Measurements from ENCODE around the gene NPC2.

NPC2 gene

GRCh38 chr14:74483321-74483720 is 9.8 kb downstream of the NPC2 start:
- TF ChIP-seq ZNF70 (CRISPR knock-in tag; IDR thresholded peaks at IDR 0.05) (no peak), ISL1 (CRISPR knock-in tag; IDR thresholded peaks at IDR 0.05) (0 out of 2 replicates have a peak, but pooled peaks have one; percentile 20), PATZ1 (CRISPR knock-in tag; IDR thresholded peaks at IDR 0.05; ENCODE audit: borderline replicate concordance) (no peak), ZC3H10 (CRISPR knock-in tag; IDR thresholded peaks at IDR 0.05) (no peak)
- ATAC-seq: no peak

DNA sequence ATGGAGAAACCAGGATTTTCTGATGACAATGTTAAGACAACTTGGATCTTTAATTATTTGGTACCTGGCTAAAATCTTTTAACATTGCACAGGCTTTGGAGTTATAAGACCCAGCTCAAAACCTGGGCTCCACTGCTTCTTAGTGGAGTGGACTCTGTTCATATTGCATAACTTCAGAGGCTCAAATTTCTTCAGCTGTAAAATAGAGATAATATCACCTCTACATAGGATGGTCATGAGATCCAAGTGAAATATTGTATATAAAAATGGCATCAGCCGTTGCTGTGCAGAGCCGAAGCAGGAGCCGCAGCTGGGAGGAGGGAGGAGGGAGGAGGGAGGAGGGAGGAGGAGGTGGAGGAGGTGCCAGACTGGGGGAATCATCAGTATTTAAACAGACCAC is 10.5 kb downstream of the NPC2 start:
- no peak for ATAC-seq
- TF ChIP-seq, protein P1, sequence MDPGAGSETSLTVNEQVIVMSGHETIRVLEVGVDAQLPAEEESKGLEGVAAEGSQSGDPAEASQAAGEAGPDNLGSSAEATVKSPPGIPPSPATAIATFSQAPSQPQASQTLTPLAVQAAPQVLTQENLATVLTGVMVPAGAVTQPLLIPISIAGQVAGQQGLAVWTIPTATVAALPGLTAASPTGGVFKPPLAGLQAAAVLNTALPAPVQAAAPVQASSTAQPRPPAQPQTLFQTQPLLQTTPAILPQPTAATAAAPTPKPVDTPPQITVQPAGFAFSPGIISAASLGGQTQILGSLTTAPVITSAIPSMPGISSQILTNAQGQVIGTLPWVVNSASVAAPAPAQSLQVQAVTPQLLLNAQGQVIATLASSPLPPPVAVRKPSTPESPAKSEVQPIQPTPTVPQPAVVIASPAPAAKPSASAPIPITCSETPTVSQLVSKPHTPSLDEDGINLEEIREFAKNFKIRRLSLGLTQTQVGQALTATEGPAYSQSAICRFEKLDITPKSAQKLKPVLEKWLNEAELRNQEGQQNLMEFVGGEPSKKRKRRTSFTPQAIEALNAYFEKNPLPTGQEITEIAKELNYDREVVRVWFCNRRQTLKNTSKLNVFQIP (CRISPR knock-in tag; IDR thresholded peaks at IDR 0.05; ENCODE audit: borderline replicate concordance, low read depth): no peak
- TF ChIP-seq ISL1 (CRISPR knock-in tag; IDR thresholded peaks at IDR 0.05) (no peak), ZFP30 (CRISPR knock-in tag; IDR thresholded peaks at IDR 0.05) (no peak), GLIS3 (CRISPR knock-in tag; IDR thresholded peaks at IDR 0.05) (no peak), ZNF8 (CRISPR knock-in tag; IDR thresholded peaks at IDR 0.05) (no peak), ZC3H10 (CRISPR knock-in tag; IDR thresholded peaks at IDR 0.05) (no peak), TCF4 (CRISPR knock-in tag; IDR thresholded peaks at IDR 0.05; ENCODE audit: borderline replicate concordance) (no peak), ARNTL (CRISPR knock-in tag; IDR thresholded peaks at IDR 0.05; ENCODE audit: borderline replicate concordance, low read depth) (no peak), OSR1 (CRISPR knock-in tag; IDR thresholded peaks at IDR 0.05) (no peak), ZNF70 (CRISPR knock-in tag; IDR thresholded peaks at IDR 0.05) (no peak), SNAI2 (CRISPR knock-in tag; IDR thresholded peaks at IDR 0.05) (no peak), CREB5 (CRISPR knock-in tag; IDR thresholded peaks at IDR 0.05; ENCODE audit: low read depth) (no peak), ZNF565 (CRISPR knock-in tag; conservative IDR thresholded peaks at IDR 0.05; ENCODE audit: low read depth) (no peak), CSDC2 (CRISPR knock-in tag; IDR thresholded peaks at IDR 0.05) (no peak)
- TF ChIP-seq, protein P2, sequence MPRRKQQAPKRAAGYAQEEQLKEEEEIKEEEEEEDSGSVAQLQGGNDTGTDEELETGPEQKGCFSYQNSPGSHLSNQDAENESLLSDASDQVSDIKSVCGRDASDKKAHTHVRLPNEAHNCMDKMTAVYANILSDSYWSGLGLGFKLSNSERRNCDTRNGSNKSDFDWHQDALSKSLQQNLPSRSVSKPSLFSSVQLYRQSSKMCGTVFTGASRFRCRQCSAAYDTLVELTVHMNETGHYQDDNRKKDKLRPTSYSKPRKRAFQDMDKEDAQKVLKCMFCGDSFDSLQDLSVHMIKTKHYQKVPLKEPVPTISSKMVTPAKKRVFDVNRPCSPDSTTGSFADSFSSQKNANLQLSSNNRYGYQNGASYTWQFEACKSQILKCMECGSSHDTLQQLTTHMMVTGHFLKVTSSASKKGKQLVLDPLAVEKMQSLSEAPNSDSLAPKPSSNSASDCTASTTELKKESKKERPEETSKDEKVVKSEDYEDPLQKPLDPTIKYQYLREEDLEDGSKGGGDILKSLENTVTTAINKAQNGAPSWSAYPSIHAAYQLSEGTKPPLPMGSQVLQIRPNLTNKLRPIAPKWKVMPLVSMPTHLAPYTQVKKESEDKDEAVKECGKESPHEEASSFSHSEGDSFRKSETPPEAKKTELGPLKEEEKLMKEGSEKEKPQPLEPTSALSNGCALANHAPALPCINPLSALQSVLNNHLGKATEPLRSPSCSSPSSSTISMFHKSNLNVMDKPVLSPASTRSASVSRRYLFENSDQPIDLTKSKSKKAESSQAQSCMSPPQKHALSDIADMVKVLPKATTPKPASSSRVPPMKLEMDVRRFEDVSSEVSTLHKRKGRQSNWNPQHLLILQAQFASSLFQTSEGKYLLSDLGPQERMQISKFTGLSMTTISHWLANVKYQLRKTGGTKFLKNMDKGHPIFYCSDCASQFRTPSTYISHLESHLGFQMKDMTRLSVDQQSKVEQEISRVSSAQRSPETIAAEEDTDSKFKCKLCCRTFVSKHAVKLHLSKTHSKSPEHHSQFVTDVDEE (CRISPR knock-in tag; IDR thresholded peaks at IDR 0.05): no peak
- TF ChIP-seq, protein P3, sequence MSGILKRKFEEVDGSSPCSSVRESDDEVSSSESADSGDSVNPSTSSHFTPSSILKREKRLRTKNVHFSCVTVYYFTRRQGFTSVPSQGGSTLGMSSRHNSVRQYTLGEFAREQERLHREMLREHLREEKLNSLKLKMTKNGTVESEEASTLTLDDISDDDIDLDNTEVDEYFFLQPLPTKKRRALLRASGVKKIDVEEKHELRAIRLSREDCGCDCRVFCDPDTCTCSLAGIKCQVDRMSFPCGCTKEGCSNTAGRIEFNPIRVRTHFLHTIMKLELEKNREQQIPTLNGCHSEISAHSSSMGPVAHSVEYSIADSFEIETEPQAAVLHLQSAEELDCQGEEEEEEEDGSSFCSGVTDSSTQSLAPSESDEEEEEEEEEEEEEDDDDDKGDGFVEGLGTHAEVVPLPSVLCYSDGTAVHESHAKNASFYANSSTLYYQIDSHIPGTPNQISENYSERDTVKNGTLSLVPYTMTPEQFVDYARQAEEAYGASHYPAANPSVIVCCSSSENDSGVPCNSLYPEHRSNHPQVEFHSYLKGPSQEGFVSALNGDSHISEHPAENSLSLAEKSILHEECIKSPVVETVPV (CRISPR knock-in tag; IDR thresholded peaks at IDR 0.05): no peak

DNA sequence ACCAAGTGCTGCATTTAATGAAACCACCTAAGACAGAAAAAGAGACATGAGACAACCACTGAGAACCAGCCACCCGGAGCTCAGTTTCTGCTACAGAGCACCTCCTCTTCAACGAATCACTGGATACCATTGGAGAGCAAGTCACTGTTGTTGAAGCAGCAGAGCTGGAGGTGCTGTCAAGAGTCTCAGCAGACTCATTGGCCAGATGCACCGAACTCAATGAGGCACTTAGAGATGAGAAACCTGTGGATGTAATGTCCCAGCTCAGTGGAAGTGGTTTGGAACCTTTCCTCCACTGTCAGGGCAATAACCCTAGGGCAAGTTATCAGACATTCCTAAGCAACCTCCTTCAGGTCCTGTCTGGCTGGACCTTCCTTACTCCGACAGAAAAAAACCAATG is 13.1 kb downstream of the NPC2 start:
- no peak for ATAC-seq
- TF ChIP-seq, protein P1 (CRISPR knock-in tag; IDR thresholded peaks at IDR 0.05; ENCODE audit: borderline replicate concordance, low read depth): no peak
- TF ChIP-seq ZNF70 (CRISPR knock-in tag; IDR thresholded peaks at IDR 0.05): no peak
- no peak for TF ChIP-seq ZFP3 (CRISPR knock-in tag; IDR thresholded peaks at IDR 0.05)
- TF ChIP-seq ZC3H10 (CRISPR knock-in tag; IDR thresholded peaks at IDR 0.05): no peak
- no peak for TF ChIP-seq RARB (CRISPR knock-in tag; IDR thresholded peaks at IDR 0.05)
- no peak for TF ChIP-seq BACH2 (CRISPR knock-in tag; IDR thresholded peaks at IDR 0.05; ENCODE audit: borderline replicate concordance)
- TF ChIP-seq TOX (CRISPR knock-in tag; IDR thresholded peaks at IDR 0.05; ENCODE audit: borderline replicate concordance): no peak
- no peak for TF ChIP-seq SNAI2 (CRISPR knock-in tag; IDR thresholded peaks at IDR 0.05)
- no peak for TF ChIP-seq ZNF565 (CRISPR knock-in tag; conservative IDR thresholded peaks at IDR 0.05; ENCODE audit: low read depth)
- TF ChIP-seq CSDC2 (CRISPR knock-in tag; IDR thresholded peaks at IDR 0.05): no peak
- TF ChIP-seq ZNF8 (CRISPR knock-in tag; IDR thresholded peaks at IDR 0.05): no peak
- no peak for TF ChIP-seq CREB5 (CRISPR knock-in tag; IDR thresholded peaks at IDR 0.05; ENCODE audit: low read depth)
- no peak for TF ChIP-seq ISL1 (CRISPR knock-in tag; IDR thresholded peaks at IDR 0.05)
- TF ChIP-seq ESRRG (CRISPR knock-in tag; IDR thresholded peaks at IDR 0.05): no peak

Data from SK-N-SH treated with all-trans-retinoic acid at 6 μM for 48 hours (cell line).